SK-N-DZ (cell line): ENCODE data around the gene DENND1A.
"Not testable (repeated sequence)": the region's sequence is repeated elsewhere in the genome, so short reads cannot be mapped to it uniquely, and the experiment has no call there.

Experiments used
- DNase-seq: peaks from one replicate; pipeline ENCODE4 v3.0.0-alpha.2; 2015; ENCODE audit warnings: low spot score

The DENND1A gene

DNA sequence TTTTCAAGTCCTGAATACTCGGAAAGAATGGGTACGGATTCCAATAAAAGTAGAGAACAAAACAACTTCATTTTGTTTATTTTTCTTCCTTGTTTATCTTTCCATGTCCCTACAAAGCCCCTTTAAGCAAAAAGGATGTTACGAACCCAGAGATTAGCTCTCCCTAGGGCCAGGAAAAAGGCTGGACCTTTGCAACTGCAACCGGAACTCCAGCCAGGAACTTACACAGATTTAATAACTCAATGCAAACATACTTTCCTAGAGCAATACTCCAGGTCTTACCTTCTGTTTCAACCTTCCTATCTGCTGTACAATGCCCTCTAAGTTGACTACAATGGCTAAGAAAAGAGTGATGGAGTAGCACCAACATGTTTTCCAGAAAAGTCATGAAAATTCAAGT lies 7.0 kb downstream of the DENND1A start:
- no peak for DNase-seq

DNA sequence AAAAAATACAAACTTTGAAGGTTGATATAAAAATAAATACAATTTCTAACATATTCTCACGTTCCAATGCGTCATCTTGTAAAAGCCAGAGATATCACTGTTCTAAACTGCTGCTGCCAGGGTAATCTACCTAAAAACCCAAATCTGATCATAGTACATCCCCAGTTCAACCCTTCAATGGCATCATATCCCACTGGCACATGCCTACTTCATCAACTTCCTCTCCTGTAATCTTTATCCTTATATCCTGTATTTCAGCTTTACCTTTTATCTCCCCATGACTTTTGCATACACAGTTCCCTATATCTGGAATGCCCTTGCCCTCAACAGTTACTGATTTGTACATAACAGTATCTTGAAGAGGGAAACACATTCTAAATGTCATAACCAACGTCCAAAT lies 7.5 kb downstream of the DENND1A start:
- no peak for DNase-seq

DNA sequence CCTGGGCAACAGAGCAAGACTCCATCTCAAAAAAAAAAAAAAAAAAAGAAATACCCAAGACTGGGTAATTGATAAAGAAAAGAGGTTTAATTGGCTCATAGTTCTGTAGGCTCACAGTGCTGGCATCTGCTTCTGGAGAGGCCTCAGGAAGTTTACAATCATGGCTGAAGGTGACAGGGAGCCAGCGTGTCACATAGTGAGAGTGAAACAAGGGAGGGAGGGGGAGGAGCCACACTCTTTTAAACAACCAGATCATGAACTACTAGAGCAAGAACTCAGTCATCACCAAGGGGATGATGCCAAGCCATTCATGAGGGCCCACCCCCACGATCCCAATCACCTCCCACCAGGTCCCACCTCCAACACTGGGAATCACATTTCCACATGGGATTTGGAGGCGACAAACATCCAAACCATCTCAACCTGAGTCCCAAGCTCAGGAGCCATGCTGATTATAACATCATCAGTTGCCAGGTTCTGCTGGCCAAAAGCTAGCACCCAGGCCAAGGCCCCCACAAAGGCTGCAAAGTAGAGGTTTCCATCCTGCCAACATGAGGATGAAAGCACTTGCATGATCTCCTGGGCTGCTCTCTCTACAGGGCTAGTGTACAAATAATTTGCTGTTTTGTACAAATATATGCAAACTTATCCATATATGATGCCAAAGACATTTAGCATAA lies 15.3 kb downstream of the DENND1A start:
- no peak for DNase-seq

DNA sequence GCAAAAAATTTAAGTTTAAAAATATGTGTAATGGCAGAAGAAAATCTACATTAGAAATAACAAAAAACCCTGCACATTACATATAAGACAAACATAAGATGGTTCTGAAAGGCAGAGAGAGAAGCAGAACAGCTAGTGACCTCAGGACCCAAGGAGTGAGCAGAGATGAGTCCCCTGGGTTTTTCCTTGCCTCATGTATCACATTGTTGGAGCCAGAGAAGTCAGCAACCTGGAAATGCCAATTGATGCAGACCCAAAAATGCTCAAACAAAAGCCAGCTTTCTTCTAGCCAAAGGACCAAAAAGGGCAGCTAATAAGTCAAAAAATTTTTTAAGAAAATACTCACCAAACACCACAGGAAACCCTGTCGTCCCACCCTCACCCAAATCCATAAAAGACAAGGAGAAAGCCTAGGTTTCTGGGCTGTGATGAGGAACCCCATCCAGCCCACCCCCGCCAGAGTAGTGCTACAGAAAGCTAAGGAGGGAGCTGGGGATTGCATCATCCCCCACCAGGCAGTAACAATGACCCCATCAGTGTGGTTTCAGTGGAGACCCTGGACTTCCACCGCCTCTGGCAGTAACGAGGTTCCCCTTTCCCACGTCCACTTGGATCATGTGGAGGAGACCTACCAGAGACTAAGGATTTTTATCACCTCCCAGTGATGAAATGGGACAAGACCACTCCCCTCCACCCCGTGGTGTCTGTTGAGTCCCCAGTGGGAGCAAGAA lies 17.6 kb downstream of the DENND1A start:
- no peak for DNase-seq

DNA sequence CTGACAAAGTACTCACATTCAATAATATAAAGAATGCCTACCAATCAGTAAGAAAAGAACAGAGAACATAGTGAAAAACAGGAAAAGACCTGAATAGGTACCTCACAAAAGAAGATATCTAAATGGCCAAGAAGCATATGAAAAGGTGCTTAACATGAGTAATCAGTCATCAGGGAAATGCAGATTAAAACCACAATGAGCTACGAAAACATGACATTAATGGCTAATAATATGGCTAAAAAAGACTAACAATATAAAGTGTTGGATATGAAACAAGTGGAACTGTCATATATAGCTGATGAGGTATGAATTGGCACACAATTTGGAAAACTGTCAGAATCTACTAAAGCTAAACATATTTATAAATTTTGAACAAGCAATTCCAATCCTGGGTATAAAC lies 18.9 kb downstream of the DENND1A start:
- DNase-seq = no peak

DNA sequence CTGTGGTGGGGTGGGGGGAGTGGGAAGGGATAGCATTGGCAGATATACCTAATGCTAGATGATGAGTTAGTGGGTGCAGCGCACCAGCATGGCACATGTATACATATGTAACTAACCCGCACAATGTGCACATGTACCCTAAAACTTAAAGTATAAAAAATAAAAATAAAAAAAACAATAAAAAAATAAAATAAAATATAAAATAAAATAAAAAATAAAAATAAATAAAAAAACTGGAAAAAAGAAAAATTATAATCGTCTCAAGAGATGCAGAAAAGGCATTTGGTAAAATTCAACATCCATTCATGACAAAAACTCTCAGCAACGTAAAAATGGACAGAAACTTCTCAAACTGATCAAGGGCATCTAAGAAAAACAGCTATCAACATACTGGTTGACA lies 20.7 kb downstream of the DENND1A start:
- not testable (repeated sequence) for DNase-seq

DNA sequence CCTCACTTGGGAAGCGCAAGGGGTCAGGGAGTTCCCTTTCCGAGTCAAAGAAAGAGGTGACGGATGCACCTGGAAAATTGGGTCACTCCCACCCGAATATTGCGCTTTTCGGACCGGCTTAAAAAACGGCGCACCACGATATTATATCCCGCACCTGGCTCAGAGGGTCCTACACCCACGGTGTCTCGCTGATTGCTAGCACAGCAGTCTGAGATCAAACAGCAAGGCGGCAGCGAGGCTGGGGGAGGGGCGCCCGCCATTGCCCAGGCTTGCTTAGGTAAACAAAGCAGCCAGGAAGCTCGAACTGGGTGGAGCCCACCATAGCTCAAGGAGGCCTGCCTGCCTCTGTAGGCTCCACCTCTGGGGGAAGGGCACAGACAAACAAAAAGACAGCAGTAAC lies 26.4 kb downstream of the DENND1A start:
- DNase-seq = not testable (repeated sequence)

DNA sequence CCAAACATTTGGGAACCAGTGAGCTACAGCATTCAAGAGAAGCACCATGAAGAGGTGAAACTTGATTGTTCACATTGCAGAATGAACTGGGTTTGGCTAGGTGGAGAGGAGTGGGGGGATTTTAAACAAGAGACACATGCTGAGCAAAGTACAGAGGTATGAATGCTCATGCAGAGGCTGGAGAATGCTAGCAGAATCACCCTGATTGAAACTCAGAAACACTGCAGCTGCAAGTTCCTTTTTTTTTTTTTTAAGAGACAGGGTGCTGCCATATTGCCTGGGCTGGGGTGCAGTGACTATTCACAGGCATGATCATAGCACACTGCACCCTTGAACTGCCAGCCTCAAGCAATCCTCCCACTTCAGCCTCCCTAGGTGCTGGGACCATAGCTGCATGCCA lies 35.1 kb downstream of the DENND1A start:
- no peak for DNase-seq

DNA sequence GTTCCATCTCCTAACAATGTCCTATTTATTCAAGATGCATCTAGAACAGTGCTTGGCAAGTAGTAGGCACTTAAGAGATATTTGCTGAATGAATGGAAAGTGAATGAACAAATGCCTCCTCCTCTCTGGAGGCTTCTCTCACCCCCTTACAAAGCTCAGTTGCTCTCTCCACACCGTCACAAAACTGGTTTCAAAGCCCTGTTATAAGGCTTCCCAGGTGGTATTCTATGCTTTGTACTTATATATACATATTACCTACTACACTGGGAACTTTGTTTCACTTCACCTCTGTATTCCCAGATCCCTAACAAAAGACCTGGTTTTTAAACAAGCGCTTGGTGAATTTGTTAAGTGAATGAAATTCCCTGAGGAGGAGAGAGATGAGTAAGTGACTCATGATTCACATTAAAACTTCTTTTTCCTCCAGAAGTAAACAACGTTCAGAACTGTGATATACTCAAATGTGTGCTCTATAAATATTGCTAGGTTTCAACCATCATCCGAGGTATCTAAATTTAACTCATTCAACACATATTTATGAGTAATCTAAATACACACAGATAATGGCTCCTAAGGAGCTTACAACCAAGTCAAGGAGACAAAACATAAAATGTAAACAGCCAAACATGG lies 36.0 kb downstream of the DENND1A start:
- DNase-seq = no peak

DNA sequence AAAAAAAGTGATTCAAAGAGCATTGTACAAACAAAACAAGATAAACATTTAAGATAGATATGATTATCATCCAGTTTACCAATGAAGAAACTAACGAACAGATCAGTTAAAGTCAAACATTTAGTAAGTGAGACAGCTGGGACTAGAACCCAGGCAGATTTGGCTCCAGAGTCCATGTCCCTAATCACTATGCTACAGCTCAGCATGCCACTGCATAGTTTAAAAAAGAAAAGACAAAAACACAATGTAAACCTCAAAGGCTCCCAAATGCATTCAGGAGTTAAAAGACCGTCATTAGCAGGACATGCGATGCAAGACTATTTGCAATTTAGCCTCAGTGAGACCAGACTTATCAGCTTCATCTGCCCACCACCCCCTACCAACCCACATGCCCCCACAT lies 36.8 kb downstream of the DENND1A start:
- no peak for DNase-seq

DNA sequence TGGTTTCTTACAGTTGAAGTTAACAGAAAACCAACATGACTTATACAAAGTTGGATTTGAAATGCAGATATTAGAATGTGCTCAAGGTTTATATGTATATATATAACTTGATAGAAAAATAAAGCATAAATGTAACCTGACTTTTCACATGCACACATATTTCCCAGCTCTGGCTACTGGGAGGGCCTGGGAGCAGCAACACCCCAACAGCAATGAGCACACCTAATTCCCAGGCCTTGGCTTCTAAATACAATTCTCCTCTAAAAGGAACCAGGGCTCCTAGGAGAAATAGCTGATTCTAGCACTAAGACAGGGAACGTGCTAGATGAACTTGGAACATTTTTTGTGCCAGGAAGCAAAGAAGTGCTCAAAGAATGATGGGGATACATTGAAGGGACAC lies 42.1 kb downstream of the DENND1A start:
- no peak for DNase-seq

DNA sequence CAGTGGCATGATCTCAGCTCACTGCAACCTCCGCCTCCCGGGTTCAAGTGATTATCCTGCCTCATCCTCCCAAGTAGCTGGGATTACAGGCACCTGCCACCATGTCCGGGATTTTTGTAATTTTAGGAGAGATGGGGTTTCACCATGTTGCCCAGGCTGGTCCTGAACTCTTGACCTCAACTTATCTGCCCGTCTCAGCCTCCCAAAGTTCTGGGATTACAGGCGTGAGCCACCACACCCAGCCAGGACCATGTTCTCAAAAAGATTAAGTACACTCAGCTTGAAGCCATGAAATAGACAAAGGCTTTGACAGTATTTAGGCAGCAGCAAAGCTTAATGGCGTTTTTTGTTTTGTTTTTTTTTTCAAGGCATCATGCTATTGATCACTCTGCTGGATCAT lies 44.1 kb downstream of the DENND1A start:
- not testable (repeated sequence) for DNase-seq

DNA sequence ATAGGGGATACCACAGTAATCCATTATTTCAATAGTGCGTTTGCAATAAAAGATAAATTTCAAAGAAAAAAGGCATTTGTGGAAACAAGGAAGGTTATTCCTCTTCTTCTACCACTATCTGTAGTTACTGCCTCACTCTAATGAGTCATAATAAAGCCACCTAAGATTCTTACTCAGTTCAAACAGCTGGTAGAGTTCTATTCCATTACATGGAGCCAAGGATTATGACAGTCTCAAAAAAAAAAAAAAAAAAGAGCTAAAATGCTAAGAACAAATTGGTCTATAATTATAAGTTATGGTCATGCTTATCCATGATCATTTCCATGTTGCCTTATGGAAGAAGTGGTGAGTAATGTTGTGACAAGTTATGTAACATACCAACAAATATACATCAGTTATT lies 46.3 kb downstream of the DENND1A start:
- DNase-seq = no peak

DNA sequence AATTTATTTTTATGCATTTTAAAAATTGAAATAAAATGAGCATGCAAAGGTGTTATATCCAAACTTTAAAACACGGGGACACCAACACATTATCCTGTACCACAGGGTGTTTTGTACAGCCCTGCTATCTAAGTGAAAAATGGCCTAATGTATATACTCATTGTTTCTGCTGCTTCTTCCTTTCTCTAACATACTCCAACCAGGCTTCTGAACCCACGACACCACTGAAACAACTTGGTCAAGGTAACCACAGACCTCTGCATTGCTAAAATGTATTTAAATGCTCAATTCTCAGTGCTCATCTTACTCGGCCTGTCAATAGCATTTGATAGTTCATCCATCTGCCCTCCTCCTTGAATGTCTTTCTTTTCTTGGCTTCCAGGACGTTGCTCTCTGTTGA lies 48.3 kb downstream of the DENND1A start:
- no peak for DNase-seq

DNA sequence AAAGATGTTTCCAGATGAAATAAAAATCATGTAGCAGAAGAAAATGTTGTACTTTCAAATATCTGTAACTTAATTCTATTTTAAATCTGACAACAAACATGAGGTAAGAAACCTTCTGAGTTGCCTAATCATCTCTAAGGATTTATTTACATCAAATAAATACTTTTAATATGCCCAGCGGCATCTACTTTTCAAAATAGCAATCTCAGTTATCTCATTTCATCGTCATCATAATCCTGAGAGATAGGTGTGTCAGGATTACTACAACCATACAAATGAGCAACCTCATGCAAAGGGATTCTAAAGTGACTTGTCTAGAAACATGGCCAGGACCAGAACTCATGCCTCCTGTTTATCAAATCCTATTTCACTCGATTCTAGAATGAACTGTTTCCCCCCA lies 49.5 kb downstream of the DENND1A start:
- no peak for DNase-seq

DNA sequence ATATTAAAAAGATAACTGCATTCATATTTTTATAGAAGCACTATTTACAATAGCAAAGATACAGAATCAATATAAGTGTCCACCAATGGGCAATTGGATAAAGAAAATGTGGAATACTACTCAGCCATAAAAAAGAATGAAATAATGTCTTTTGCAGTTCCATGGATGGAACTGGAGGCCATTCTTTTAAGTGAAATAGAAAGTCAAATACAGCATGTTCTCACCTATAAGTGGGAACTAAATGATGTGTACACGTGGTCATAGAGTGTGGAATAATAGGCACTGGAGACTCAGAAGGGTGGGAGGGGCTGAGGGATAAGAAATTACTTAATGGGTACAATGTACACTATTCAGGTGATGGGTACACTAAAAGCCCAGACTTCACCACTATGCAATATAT lies 53.2 kb downstream of the DENND1A start:
- no peak for DNase-seq

DNA sequence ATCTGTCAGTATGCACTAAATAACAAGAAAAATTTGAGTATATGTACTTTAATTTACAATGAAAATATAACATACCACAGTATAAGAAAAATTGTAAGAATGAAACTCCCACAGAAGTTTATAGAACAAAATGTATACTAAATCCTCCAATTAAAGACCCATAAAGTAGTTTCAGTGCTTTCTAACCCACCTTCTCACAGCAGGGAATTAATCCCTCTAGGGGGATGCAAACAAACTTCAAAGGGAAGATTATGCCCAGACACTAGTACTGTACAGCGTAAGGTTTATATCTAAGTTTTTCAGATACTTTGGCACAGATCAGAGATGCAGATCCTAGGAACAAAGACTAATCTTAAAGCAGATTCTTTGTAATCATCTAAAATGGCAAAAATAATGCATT lies 57.2 kb downstream of the DENND1A start:
- no peak for DNase-seq

DNA sequence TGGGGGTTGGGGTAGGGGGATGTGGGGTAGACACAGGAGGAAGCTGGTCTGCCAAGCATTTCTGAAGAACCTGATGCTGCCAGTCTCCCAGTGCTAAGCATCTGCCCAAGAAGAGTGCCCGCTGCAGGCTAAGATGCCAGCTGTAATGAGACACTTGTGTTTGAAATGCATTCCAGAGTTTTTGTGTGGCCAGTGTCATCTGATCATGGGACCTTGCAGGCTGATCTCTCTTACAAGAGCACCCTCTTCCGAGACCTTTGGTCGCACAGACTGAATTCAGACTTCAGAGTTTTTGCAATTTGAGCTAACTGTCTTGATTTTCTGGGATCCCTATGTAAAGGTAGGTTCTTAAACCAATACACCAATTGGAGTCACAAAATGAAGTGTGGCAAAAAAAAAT lies 58.1 kb downstream of the DENND1A start:
- no peak for DNase-seq

DNA sequence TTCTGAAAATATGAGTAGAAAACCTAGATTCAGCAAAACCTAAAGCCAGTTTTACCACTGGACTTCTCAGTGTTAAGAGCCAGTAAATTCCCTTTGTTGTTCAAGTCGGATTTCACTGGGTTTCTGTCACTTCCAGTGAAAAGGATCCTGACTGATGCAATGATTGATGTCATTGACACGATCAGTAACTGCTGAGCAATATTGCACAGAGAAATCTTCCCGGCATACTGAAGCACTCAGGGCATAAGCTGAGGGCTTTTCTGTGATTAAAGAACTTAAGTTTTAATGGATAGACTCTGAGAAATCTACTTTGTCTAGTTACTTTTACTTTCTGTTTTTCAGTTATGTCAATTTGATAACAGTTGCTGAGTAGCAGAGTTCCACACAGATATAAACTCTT lies 61.9 kb downstream of the DENND1A start:
- DNase-seq = no peak

DNA sequence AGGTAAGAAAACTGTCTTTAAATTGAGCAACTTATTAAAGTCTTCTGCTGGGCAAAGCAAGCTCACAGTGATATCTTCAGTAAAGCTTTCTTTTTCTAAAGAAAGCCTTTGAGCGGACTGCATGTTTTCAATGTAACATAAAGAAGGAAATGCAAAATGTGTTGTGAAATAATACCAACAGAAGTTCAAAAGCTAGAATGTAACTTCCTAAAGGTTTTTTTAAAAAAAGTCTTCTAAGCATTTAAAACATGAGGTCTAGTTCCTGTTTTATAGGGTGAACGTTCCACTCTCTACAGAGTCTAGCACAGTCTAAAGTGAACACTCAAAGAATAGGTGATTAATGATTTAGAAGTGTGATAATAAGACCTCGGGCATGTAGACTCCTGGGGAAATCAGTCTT lies 62.9 kb downstream of the DENND1A start:
- no peak for DNase-seq

DNA sequence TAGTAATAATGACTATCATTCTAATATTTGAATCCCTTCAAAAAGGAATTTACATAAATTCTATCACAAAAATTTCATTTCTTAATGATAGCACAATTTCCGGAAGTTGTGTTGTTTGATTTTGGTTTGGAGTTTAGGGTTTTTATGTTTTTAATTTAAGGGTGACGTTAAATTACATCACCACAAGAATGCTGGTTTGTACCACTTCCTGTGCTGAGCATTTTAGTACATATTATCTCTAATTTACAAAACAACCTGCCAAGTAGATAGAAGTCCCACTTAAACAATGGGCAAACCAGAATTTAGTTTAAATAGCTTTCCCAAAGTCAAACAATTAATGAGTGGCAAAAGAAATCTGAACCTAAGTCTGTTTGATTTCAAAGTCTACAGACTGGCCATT lies 63.4 kb downstream of the DENND1A start:
- no peak for DNase-seq

DNA sequence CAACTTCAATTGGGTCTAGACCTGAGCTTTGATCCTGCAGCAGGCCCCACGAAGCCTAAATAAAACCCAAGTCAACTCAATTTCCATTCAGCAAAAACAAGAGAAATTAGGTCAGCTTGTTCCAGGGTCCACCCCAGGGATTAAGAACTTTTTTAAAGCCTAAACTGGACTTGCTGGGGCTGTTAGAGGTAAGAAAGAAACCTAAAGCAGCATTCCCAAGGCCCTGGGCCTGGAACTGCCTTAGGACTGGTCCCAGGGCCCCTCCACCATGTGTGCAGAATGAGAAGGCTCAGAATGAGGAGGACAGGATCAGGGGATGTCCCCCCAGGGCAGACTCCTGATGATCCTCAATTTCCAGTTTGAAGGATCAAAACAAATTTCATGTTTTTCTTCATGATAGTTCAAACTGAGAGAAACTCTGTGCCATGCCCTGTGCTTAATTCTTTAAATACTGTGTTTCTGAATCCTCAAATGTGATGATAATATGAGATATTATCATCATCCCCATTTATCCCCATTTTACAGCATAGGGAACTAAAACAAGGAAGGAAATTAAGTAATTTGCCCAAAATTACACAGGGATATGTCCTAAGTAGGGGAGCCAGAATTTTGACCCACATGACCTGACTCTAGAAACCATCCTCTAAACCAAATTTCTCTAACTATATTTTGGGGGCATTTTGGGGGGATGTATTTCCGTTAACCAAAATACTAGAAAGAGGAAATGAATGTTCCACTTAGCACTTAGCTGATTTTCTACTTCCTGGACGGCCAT lies 64.5 kb downstream of the DENND1A start:
- DNase-seq = no peak
